ENCODE data around the gene PKN3.

The PKN3 gene

GRCh38 chr9:128750926-128751595, 48.8 kb downstream of the PKN3 start:
- DNase-seq, result no peak

GRCh38 chr9:128753627-128754026, 51.3 kb downstream of the PKN3 start:
- no peak for DNase-seq

- no peak for DNase-seq
Measured at GRCh38 chr9:128757602-128758001, 55.3 kb downstream of the PKN3 start.

- no peak for DNase-seq
Measured at GRCh38 chr9:128762671-128763449, 60.6 kb downstream of the PKN3 start.

- DNase-seq, result no peak
Measured at GRCh38 chr9:128764361-128764760, 62.1 kb downstream of the PKN3 start.

- DNase-seq, result no peak
Measured at GRCh38 chr9:128765499-128765898, 63.2 kb downstream of the PKN3 start.

- no peak for DNase-seq
Measured at GRCh38 chr9:128768606-128769005, 66.3 kb downstream of the PKN3 start.

All from activated naive CD4-positive, alpha-beta T cell treated with anti-CD3 and anti-CD28 coated beads, Interleukin-2, amount 50 U/mL, for 16 hours (primary cell).